ENCODE results near the gene ICA1L.

DNA sequence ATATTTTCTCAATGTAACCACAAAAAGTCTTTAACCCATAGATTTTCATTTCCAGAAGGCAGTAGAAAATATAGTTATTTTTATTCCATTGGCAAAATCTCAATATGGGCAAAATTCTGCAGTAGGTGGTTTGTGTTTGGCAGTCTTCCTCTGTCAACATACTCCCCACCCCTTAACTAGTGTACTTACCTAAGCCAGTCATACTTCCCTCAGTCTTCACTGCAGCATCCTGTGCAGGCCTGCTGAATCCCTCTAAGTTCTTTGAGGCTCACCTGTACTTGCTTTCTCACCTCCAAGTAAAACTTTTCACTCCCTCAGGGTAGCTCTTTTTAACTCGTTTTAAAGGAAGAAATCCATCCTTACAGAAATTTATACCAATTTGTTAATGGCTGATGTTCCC lies 47.3 kb upstream of the ICA1L start:
- TF ChIP-seq, protein P1, sequence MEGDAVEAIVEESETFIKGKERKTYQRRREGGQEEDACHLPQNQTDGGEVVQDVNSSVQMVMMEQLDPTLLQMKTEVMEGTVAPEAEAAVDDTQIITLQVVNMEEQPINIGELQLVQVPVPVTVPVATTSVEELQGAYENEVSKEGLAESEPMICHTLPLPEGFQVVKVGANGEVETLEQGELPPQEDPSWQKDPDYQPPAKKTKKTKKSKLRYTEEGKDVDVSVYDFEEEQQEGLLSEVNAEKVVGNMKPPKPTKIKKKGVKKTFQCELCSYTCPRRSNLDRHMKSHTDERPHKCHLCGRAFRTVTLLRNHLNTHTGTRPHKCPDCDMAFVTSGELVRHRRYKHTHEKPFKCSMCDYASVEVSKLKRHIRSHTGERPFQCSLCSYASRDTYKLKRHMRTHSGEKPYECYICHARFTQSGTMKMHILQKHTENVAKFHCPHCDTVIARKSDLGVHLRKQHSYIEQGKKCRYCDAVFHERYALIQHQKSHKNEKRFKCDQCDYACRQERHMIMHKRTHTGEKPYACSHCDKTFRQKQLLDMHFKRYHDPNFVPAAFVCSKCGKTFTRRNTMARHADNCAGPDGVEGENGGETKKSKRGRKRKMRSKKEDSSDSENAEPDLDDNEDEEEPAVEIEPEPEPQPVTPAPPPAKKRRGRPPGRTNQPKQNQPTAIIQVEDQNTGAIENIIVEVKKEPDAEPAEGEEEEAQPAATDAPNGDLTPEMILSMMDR (IDR thresholded peaks at IDR 0.05) = no peak
- TF ChIP-seq SIN3A (IDR thresholded peaks at IDR 0.05; ENCODE audit: borderline replicate concordance, insufficient read depth, low read depth, low read length) = no peak

All from Panc1 (cell line).